ENCODE measurements around the gene TLR7.

Gene TLR7

DNA sequence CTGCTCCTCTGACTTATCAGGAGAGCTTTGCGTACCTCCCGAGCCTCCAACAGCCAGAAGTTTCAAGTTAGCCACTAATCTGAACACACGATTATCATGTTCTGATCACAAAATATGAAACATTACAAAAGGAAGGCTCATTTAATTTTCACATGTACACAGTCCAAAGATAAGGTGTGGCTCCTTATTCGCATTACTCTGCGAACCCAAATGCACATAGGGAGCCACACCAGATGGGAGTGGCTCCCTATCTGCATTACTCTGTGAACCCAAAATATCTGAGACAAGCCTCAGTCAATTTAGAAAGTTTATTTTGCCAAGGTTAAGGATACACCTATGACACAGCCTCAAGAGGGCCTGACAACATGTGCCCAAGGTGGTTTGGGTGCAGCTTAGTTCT is 68.0 kb downstream of the TLR7 start:
- DNase-seq, result no peak

DNA sequence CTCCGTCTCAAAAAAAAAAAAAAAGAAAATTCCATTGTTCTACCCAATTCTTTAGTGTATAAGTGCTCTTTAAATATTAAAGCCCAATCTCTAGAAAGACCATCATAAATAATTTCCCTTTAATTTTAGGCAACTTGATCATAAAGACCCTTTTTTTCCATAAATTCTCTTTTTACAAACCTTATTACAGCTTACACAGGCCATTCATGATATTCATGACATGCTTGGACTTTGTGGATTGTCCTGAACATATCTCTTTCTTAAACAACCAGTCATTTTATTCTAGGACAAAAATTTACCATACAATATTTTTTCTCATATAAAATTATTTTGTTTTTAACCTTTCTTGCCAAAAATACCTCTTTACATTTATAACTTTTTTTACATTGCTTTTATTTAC is 70.1 kb downstream of the TLR7 start:
- no peak for DNase-seq
